ENCODE results near the gene HACD4.

- TF ChIP-seq, protein P1, sequence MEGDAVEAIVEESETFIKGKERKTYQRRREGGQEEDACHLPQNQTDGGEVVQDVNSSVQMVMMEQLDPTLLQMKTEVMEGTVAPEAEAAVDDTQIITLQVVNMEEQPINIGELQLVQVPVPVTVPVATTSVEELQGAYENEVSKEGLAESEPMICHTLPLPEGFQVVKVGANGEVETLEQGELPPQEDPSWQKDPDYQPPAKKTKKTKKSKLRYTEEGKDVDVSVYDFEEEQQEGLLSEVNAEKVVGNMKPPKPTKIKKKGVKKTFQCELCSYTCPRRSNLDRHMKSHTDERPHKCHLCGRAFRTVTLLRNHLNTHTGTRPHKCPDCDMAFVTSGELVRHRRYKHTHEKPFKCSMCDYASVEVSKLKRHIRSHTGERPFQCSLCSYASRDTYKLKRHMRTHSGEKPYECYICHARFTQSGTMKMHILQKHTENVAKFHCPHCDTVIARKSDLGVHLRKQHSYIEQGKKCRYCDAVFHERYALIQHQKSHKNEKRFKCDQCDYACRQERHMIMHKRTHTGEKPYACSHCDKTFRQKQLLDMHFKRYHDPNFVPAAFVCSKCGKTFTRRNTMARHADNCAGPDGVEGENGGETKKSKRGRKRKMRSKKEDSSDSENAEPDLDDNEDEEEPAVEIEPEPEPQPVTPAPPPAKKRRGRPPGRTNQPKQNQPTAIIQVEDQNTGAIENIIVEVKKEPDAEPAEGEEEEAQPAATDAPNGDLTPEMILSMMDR (IDR thresholded peaks at IDR 0.05; ENCODE audit: low read length): no peak
- no peak for TF ChIP-seq EZH2 (IDR thresholded peaks at IDR 0.05; ENCODE audit: borderline replicate concordance, low read length)
These were observed 43.9 kb downstream of the HACD4 start for GRCh38 chr9:20987521-20987920.
